ENCODE results near the gene COL24A1. TPM values are rescaled to one million over a fixed set of nuclear protein-coding genes. Genes with fewer than 3 reads are reported as not detected.

Gene COL24A1
- total RNA-seq, 5 donors from 2014 or later (not counting 1 experiment from before 2014, with no cell fraction given), result 0.06 to 0.40 (median 0.25) TPM

GRCh38 chr1:86195281-86195680 is 38.7 kb upstream of the COL24A1 start:
- ChIA-PET CTCF (no interaction called here), POLR2A (no interaction called here)
- no peaks in the 10 kb centered on the region for H3K9me3 ChIP-seq
- Mint-ChIP-seq H3K27me3 (peaks cover 0 to 2% of the 10 kb centered on the region in 2 donors), H3K27ac (no peak overlapping the region), H3K36me3 (no peaks in the 10 kb centered on the region), H3K4me1 (no peaks in the 10 kb centered on the region), H3K9me3 (no peaks in the 10 kb centered on the region), H3K4me3 (no peak overlapping the region)
- H3K27me3 ChIP-seq (replicated peaks in 1 of 2; ENCODE audit: control insufficient read depth in 2 of 2, extremely low read depth in 1 of 2, insufficient read depth in 2 of 2, low read length in 1 of 2), result no peaks in the 10 kb centered on the region
- 80% methylated on average over 1 of the region's 2 CpGs for WGBS (ENCODE audit: insufficient coverage)
- no peaks in the 10 kb centered on the region for H3K4me1 ChIP-seq (ENCODE audit: control insufficient read depth in 1 of 2, extremely low read depth in 1 of 2, insufficient read depth in 2 of 2, low read length in 2 of 2)
- no peak overlapping the region for H3K27ac ChIP-seq (ENCODE audit: low read length)
- H3K36me3 ChIP-seq (ENCODE audit: control insufficient read depth in 2 of 2, extremely low read depth in 1 of 2, insufficient read depth in 1 of 2, low read length in 1 of 2), result no peaks in the 10 kb centered on the region
- DNase-seq, result no peak
- ATAC-seq (replicated peaks in 1 of 4), result no peak
- no peak overlapping the region for H3K4me3 ChIP-seq (ENCODE audit: control insufficient read depth in 1 of 2, extremely low read depth in 1 of 2, low read length in 1 of 2)

- ATAC-seq (replicated peaks in 1 of 4) (no peak), DNase-seq (no peak)
- Histone ChIP-seq H3K27me3 (replicated peaks in 1 of 2; ENCODE audit: control insufficient read depth in 2 of 2, extremely low read depth in 1 of 2, insufficient read depth in 2 of 2, low read length in 1 of 2) (no peaks in the 10 kb centered on the region), H3K4me3 (ENCODE audit: control insufficient read depth in 1 of 2, extremely low read depth in 1 of 2, low read length in 1 of 2) (no peak overlapping the region), H3K4me1 (ENCODE audit: control insufficient read depth in 1 of 2, extremely low read depth in 1 of 2, insufficient read depth in 2 of 2, low read length in 2 of 2) (no peaks in the 10 kb centered on the region), H3K9me3 (no peaks in the 10 kb centered on the region), H3K36me3 (ENCODE audit: control insufficient read depth in 2 of 2, extremely low read depth in 1 of 2, insufficient read depth in 1 of 2, low read length in 1 of 2) (no peaks in the 10 kb centered on the region), H3K27ac (ENCODE audit: low read length) (no peak overlapping the region)
- Mint-ChIP-seq H3K36me3 (no peaks in the 10 kb centered on the region), H3K9me3 (no peaks in the 10 kb centered on the region), H3K27ac (no peak overlapping the region), H3K4me1 (no peaks in the 10 kb centered on the region), H3K4me3 (no peak overlapping the region), H3K27me3 (no peaks in the 10 kb centered on the region)
- ChIA-PET POLR2A (no interaction called here), CTCF (interaction anchor here (0.5 to 0.6 kb wide), 2 partner anchors 12 to 1305 kb away, joined by 3 to 4 read pairs; no protein-coding TSS in a partner anchor)
- WGBS (ENCODE audit: insufficient coverage), result 90% methylated on average over 3 of the region's 4 CpGs
Observed at GRCh38 chr1:86194491-86195034, 38.0 kb upstream of the COL24A1 start.

GRCh38 chr1:86192417-86192816 is 35.8 kb upstream of the COL24A1 start:
- CTCF ChIA-PET, result no interaction called here
- Mint-ChIP-seq H3K4me3 (no peak overlapping the region), H3K9me3 (no peaks in the 10 kb centered on the region), H3K27ac (no peak overlapping the region), H3K4me1 (no peaks in the 10 kb centered on the region), H3K27me3 (no peaks in the 10 kb centered on the region), H3K36me3 (no peaks in the 10 kb centered on the region)
- no peaks in the 10 kb centered on the region for H3K36me3 ChIP-seq (ENCODE audit: control insufficient read depth in 2 of 2, extremely low read depth in 1 of 2, insufficient read depth in 1 of 2, low read length in 1 of 2)
- no peaks in the 10 kb centered on the region for H3K4me1 ChIP-seq (ENCODE audit: control insufficient read depth in 1 of 2, extremely low read depth in 1 of 2, insufficient read depth in 2 of 2, low read length in 2 of 2)
- no peak for ATAC-seq (replicated peaks in 1 of 4)
- DNase-seq, result no peak
- H3K9me3 ChIP-seq, result no peaks in the 10 kb centered on the region
- H3K27me3 ChIP-seq (replicated peaks in 1 of 2; ENCODE audit: control insufficient read depth in 2 of 2, extremely low read depth in 1 of 2, insufficient read depth in 2 of 2, low read length in 1 of 2), result no peaks in the 10 kb centered on the region
- no CpG with 5 or more reads among the region's 1 CpG for WGBS (ENCODE audit: insufficient coverage)
- no peak overlapping the region for H3K4me3 ChIP-seq (ENCODE audit: control insufficient read depth in 1 of 2, extremely low read depth in 1 of 2, low read length in 1 of 2)
- no peak overlapping the region for H3K27ac ChIP-seq (ENCODE audit: low read length)
- POLR2A ChIA-PET, result no interaction called here

- POLR2A ChIA-PET, result no interaction called here
- Histone ChIP-seq H3K27ac (ENCODE audit: low read length) (no peak overlapping the region), H3K4me1 (ENCODE audit: control insufficient read depth in 1 of 2, extremely low read depth in 1 of 2, insufficient read depth in 2 of 2, low read length in 2 of 2) (no peaks in the 10 kb centered on the region), H3K27me3 (replicated peaks in 1 of 2; ENCODE audit: control insufficient read depth in 2 of 2, extremely low read depth in 1 of 2, insufficient read depth in 2 of 2, low read length in 1 of 2) (no peaks in the 10 kb centered on the region), H3K4me3 (ENCODE audit: control insufficient read depth in 1 of 2, extremely low read depth in 1 of 2, low read length in 1 of 2) (no peak overlapping the region), H3K36me3 (ENCODE audit: control insufficient read depth in 2 of 2, extremely low read depth in 1 of 2, insufficient read depth in 1 of 2, low read length in 1 of 2) (no peaks in the 10 kb centered on the region), H3K9me3 (no peaks in the 10 kb centered on the region)
- WGBS (ENCODE audit: insufficient coverage), result 82% methylated on average over 3 of the region's 4 CpGs
- Mint-ChIP-seq H3K4me3 (no peak overlapping the region), H3K27ac (no peak overlapping the region), H3K4me1 (no peaks in the 10 kb centered on the region), H3K36me3 (no peaks in the 10 kb centered on the region), H3K27me3 (no peaks in the 10 kb centered on the region), H3K9me3 (no peaks in the 10 kb centered on the region)
- ATAC-seq (replicated peaks in 1 of 4), result no peak
- CTCF ChIA-PET, result no interaction called here
- DNase-seq, result no peak
Observed at GRCh38 chr1:86191958-86192357, 35.4 kb upstream of the COL24A1 start.

GRCh38 chr1:86190873-86191272 is 34.3 kb upstream of the COL24A1 start:
- Mint-ChIP-seq H3K27ac (no peak overlapping the region), H3K27me3 (no peaks in the 10 kb centered on the region), H3K4me3 (no peak overlapping the region), H3K4me1 (no peaks in the 10 kb centered on the region), H3K9me3 (no peaks in the 10 kb centered on the region), H3K36me3 (no peaks in the 10 kb centered on the region)
- no peak overlapping the region for H3K4me3 ChIP-seq (ENCODE audit: control insufficient read depth in 1 of 2, extremely low read depth in 1 of 2, low read length in 1 of 2)
- H3K4me1 ChIP-seq (ENCODE audit: control insufficient read depth in 1 of 2, extremely low read depth in 1 of 2, insufficient read depth in 2 of 2, low read length in 2 of 2), result no peaks in the 10 kb centered on the region
- H3K27ac ChIP-seq (ENCODE audit: low read length), result no peak overlapping the region
- no peaks in the 10 kb centered on the region for H3K36me3 ChIP-seq (ENCODE audit: control insufficient read depth in 2 of 2, extremely low read depth in 1 of 2, insufficient read depth in 1 of 2, low read length in 1 of 2)
- no peaks in the 10 kb centered on the region for H3K27me3 ChIP-seq (replicated peaks in 1 of 2; ENCODE audit: control insufficient read depth in 2 of 2, extremely low read depth in 1 of 2, insufficient read depth in 2 of 2, low read length in 1 of 2)
- ChIA-PET CTCF (no interaction called here), POLR2A (interaction anchor here in 1 of 2 donors (0.6 kb wide), 1 partner anchor 165 kb away, joined by 3 read pairs; no protein-coding TSS in a partner anchor)
- no CpG with 5 or more reads among the region's 1 CpG for WGBS (ENCODE audit: insufficient coverage)
- no peak for ATAC-seq (replicated peaks in 1 of 4)
- no peaks in the 10 kb centered on the region for H3K9me3 ChIP-seq
- no peak for DNase-seq

- Mint-ChIP-seq H3K4me1 (no peaks in the 10 kb centered on the region), H3K4me3 (no peak overlapping the region), H3K27me3 (no peaks in the 10 kb centered on the region), H3K9me3 (peaks cover 0 to 2% (median 0%) of the 10 kb centered on the region in 3 donors), H3K36me3 (no peaks in the 10 kb centered on the region), H3K27ac (no peak overlapping the region)
- H3K4me1 ChIP-seq (ENCODE audit: control insufficient read depth in 1 of 2, extremely low read depth in 1 of 2, insufficient read depth in 2 of 2, low read length in 2 of 2), result no peaks in the 10 kb centered on the region
- ATAC-seq (replicated peaks in 1 of 4), result no peak
- WGBS (ENCODE audit: insufficient coverage), result no CpG with 5 or more reads among the region's 1 CpG
- no peak for DNase-seq
- no peaks in the 10 kb centered on the region for H3K9me3 ChIP-seq
- no peak overlapping the region for H3K27ac ChIP-seq (ENCODE audit: low read length)
- ChIA-PET POLR2A (no interaction called here), CTCF (no interaction called here)
- H3K36me3 ChIP-seq (ENCODE audit: control insufficient read depth in 2 of 2, extremely low read depth in 1 of 2, insufficient read depth in 1 of 2, low read length in 1 of 2), result no peaks in the 10 kb centered on the region
- H3K27me3 ChIP-seq (replicated peaks in 1 of 2; ENCODE audit: control insufficient read depth in 2 of 2, extremely low read depth in 1 of 2, insufficient read depth in 2 of 2, low read length in 1 of 2), result no peaks in the 10 kb centered on the region
- H3K4me3 ChIP-seq (ENCODE audit: control insufficient read depth in 1 of 2, extremely low read depth in 1 of 2, low read length in 1 of 2), result no peak overlapping the region
Observed at GRCh38 chr1:86184426-86184825, 27.9 kb upstream of the COL24A1 start.

- no peak overlapping the region for H3K27ac ChIP-seq (ENCODE audit: low read length)
- ATAC-seq (replicated peaks in 1 of 4), result no peak
- no peak for DNase-seq
- H3K4me1 ChIP-seq (ENCODE audit: control insufficient read depth in 1 of 2, extremely low read depth in 1 of 2, insufficient read depth in 2 of 2, low read length in 2 of 2), result no peaks in the 10 kb centered on the region
- Mint-ChIP-seq H3K27me3 (no peaks in the 10 kb centered on the region), H3K36me3 (no peaks in the 10 kb centered on the region), H3K4me3 (no peak overlapping the region), H3K9me3 (peaks cover 0 to 2% (median 0%) of the 10 kb centered on the region in 3 donors), H3K27ac (no peak overlapping the region), H3K4me1 (no peaks in the 10 kb centered on the region)
- H3K4me3 ChIP-seq (ENCODE audit: control insufficient read depth in 1 of 2, extremely low read depth in 1 of 2, low read length in 1 of 2), result no peak overlapping the region
- WGBS (ENCODE audit: insufficient coverage), result no CpG with 5 or more reads among the region's 1 CpG
- ChIA-PET CTCF (no interaction called here), POLR2A (no interaction called here)
- H3K9me3 ChIP-seq, result no peaks in the 10 kb centered on the region
- no peaks in the 10 kb centered on the region for H3K36me3 ChIP-seq (ENCODE audit: control insufficient read depth in 2 of 2, extremely low read depth in 1 of 2, insufficient read depth in 1 of 2, low read length in 1 of 2)
- H3K27me3 ChIP-seq (replicated peaks in 1 of 2; ENCODE audit: control insufficient read depth in 2 of 2, extremely low read depth in 1 of 2, insufficient read depth in 2 of 2, low read length in 1 of 2), result no peaks in the 10 kb centered on the region
Observed at GRCh38 chr1:86183810-86184209, 27.2 kb upstream of the COL24A1 start.

All from T-cell (primary cell).